Right cardiac atrium (tissue), 5 donors: Measurements from ENCODE around the gene PTPRM. TPM values are rescaled to one million over a fixed set of nuclear protein-coding genes. Genes with fewer than 3 reads are reported as not detected.

ENCODE experiments used
- ATAC-seq, 2 donors: fragments of 200-7000 bp; cut with Tn5 transposase; one replicate each; pipeline versions ENCODE4 v1.8.0 to v1.9.1; 2020; ENCODE audit warnings: moderate library complexity in 2 of 2, mild to moderate bottlenecking in 1 of 2
- DNase-seq, 3 donors: peaks; one replicate each; pipeline ENCODE4 v3.0.0-alpha.2; 2020
- H3K27ac ChIP-seq: one replicate; pipeline ENCODE4 v1.5.1; 2013; ENCODE audit warnings: mild to moderate bottlenecking, low read length, control low read depth, moderate library complexity
- H3K27me3 ChIP-seq: one replicate; pipeline ENCODE4 v1.6.1; 2013; ENCODE audit not compliant: control insufficient read depth, insufficient read depth
- H3K4me1 ChIP-seq: one replicate; pipeline ENCODE4 v1.6.1; 2013; ENCODE audit warnings: low read length; ENCODE audit not compliant: control insufficient read depth, insufficient read depth
- H3K4me3 ChIP-seq: one replicate; pipeline ENCODE4 v1.5.1; 2013; ENCODE audit warnings: low read length, control low read depth
- H3K9me3 ChIP-seq: one replicate; pipeline ENCODE4 v1.6.1; 2013; ENCODE audit warnings: low read length; ENCODE audit not compliant: control insufficient read depth
- whole genome bisulfite sequencing: extraction: QIAGEN DNeasy Blood & Tissue Kit; methylation state at CpG from one replicate; pipeline ENCODE4 v1.1.7; 2013; 5-methylcytosine and 5-hydroxymethylcytosine counted together
- intact Hi-C, 4 donors: fragments of 100-400 bp; cut with DNase I; formaldehyde crosslinking; loops; one replicate each; pipeline versions ENCODE4 v1.11.0 to v1.14.0; 2022 to 2023
- polyA plus RNA-seq: library from polyadenylated mRNA; stranded (reverse); fragments of 200-250 nt; gene quantifications from one replicate; pipeline ENCODE4 v1.2.3, GENCODE V29; 2013
- total RNA-seq, 4 donors: library from RNA; stranded (reverse); fragmentation: NEBNext Ultra II Directional; extraction: Animal tissue kit (Norgen Biotek cat#: 25700); gene quantifications; one replicate each; pipeline ENCODE4 v1.2.1, GENCODE V29; 2021
- donor health status: healthy with polysubstance abuse.
- donor health status: DM: no; HTN: yes; CAD: no.
- donor health status: DM: no; HTN: no; CAD: no.
- donor health status: DM: no; HTN: yes; CAD: no; lungs with severe emphysema.
- donor health status: DM: yes; HTN: yes; CAD: no.

The PTPRM gene
- total and polyA plus RNA-seq, 5 donors: 55.1 to 81.5 (median 63.4) TPM

DNA sequence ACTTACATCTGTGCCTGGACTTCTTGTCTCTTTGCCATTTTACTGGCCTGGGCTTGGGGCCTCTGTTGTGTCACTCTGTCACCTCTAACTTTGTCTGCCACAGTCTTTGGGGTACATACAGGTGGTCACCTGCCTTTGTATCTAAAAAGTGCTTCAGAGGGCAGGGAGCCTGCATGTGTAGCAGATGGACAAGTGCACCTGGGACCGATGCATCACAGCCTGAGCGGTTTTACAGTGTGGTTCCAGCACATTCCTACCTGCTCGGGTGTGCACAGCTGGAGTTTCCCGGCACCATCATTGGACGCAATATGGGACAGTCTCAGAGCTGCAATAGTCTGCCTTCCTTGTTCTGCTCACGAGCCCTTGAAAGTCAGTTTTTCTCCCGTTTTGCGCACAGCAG is 792.4 kb downstream of the PTPRM start:
- no peaks in the 10 kb centered on the region for H3K4me1 ChIP-seq
- no peak for ATAC-seq
- intact Hi-C loops: no loop called here
- no peak for DNase-seq
- 96% methylated on average over 8 of the region's 8 CpGs for WGBS
- no peaks in the 10 kb centered on the region for H3K27me3 ChIP-seq
- no peaks in the 10 kb centered on the region for H3K9me3 ChIP-seq
- H3K27ac ChIP-seq: no peak overlapping the region
- H3K4me3 ChIP-seq: no peak overlapping the region

DNA sequence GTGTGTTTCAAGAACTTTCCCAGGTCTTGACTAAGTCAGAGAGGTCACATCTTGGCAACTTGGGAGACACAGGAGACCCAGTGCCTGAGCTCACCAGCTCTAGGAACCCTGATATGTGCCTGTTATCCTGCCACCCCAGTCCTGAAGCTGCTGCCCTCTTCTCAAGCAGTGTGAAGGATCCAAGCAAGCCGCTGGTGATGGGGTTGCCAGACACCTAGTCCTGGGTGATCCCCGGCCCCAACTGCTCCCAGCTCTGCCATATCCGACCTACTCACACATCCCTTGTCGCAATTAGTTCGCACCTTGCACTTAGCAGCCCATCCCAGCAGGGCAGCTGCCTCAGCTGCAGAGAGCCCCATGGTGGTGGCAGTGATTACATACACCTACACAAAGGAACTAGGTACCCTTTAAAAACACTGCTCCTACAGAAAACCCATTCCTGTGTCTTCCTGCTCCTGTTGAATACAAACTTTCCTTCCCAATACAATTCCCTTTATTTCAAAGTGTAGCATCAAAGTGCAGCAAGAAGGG is 794.9 kb downstream of the PTPRM start:
- DNase-seq: no peak
- ATAC-seq: no peak

DNA sequence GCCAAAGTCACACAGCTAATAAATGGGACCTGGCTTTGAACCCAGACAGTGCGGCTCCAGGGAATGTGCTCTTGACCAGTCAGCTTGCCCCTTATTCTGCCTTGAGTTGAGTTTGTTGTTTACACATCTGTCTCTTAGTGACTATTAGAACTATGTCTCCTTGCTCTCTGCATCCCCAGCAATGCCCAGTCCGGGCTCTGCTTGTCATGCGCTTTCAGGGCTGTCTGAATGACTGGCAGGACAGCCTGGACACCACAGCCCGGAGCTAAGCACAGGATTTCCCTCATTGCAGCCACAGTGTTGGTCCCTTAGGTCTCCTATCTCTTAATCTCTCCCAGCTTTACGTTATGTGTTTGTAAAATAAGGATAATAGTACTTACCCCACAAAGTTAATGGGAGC is 795.7 kb downstream of the PTPRM start:
- DNase-seq (no peak), ATAC-seq (no peak)
- Histone ChIP-seq H3K9me3 (no peaks in the 10 kb centered on the region), H3K4me1 (no peaks in the 10 kb centered on the region), H3K27ac (no peak overlapping the region), H3K27me3 (no peaks in the 10 kb centered on the region), H3K4me3 (no peak overlapping the region)
- 92% methylated on average over 5 of the region's 5 CpGs for WGBS
- intact Hi-C loops: loop anchor here in 1 of 4 donors (10.0 kb wide), 1 partner anchor 78 kb away; no protein-coding TSS in a partner anchor

More for the DNA sequence above, 794.9 kb downstream of the PTPRM start:
- no peaks in the 10 kb centered on the region for H3K27me3 ChIP-seq
- no peak overlapping the region for H3K4me3 ChIP-seq
- no peaks in the 10 kb centered on the region for H3K9me3 ChIP-seq
- intact Hi-C loops: loop anchor here in 1 of 4 donors (10.0 kb wide), 1 partner anchor 77 kb away; no protein-coding TSS in a partner anchor
- 95% methylated on average over 5 of the region's 5 CpGs for WGBS
- H3K27ac ChIP-seq: no peak overlapping the region
- no peaks in the 10 kb centered on the region for H3K4me1 ChIP-seq

DNA sequence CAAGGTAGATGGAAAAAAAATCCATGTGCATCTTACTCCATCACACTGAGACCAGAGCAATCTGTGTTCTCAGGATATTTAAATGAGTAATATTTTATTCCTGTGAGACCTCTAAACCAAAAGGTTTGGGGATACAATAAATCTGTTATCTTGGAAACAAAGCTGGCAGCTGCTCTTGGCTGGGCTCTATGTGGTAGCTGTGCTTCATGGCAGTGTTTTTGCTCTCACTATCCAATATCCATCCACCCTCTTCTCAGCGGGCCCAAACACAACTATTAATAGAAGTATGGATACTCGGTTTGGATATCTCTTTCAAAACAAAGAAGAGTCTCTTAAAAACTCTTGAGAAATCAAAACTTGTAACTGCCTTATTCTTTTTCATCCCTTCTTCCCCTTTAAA is 797.3 kb downstream of the PTPRM start:
- WGBS: 34% methylated on average over 2 of the region's 2 CpGs
- ATAC-seq (peak in 1 of 2 donors; percentile 53), DNase-seq (no peak)
- Histone ChIP-seq H3K4me1 (no peaks in the 10 kb centered on the region), H3K4me3 (no peak overlapping the region), H3K9me3 (no peaks in the 10 kb centered on the region), H3K27ac (no peak overlapping the region), H3K27me3 (no peaks in the 10 kb centered on the region)
- intact Hi-C loops: loop anchor here in 1 of 4 donors (10.0 kb wide), 1 partner anchor 80 kb away; no protein-coding TSS in a partner anchor

DNA sequence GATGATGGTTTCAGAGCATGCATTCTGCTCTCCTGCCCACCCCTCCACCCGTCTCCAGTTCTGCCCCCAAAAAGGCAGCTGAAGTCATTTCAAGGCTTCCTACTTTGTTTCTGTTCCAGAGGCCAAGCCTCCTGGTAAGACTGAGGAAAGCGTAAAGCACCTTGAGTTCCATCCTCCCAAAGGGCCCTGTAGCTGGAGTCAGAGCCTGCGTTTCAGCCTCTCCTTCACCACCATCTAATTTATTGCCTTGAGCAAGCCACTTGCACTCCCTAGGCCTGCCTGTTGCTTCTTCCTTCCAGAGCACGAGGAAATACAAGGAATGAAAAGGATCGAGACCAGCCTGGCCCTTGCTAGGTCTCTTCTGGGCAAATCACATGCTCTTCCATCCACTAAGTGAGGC is 797.9 kb downstream of the PTPRM start:
- WGBS: 83% methylated on average over 5 of the region's 5 CpGs
- Histone ChIP-seq H3K4me3 (no peak overlapping the region), H3K27ac (no peak overlapping the region), H3K4me1 (no peaks in the 10 kb centered on the region), H3K9me3 (no peaks in the 10 kb centered on the region), H3K27me3 (no peaks in the 10 kb centered on the region)
- intact Hi-C loops: loop anchor here in 1 of 4 donors (10.0 kb wide), 1 partner anchor 80 kb away; no protein-coding TSS in a partner anchor
- DNase-seq (no peak), ATAC-seq (no peak)

DNA sequence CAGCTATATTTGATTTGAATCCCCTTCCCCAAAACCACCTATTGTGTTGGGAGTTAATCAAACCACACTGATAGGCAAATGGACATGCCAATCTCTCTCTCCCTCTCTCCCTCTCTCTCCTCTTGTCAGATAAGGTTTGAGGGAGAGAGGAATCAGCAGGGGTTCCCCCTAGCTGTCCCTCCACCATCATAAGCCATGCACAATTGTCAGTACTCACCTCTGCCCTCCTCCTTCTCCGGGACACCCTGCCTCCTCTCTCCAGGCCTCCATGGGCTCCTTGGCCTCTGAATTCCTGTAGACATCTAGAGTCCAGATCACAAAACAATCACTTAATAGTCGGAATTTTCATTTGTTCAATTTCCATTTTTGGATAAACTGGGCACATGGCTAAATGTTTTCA is 798.4 kb downstream of the PTPRM start:
- intact Hi-C loops: loop anchor here in 1 of 4 donors (10.0 kb wide), 1 partner anchor 81 kb away; no protein-coding TSS in a partner anchor
- ATAC-seq (no peak), DNase-seq (no peak)
- Histone ChIP-seq H3K4me3 (no peak overlapping the region), H3K4me1 (no peaks in the 10 kb centered on the region), H3K27me3 (no peaks in the 10 kb centered on the region), H3K27ac (no peak overlapping the region), H3K9me3 (no peaks in the 10 kb centered on the region)
- WGBS: 93% methylated on average over 2 of the region's 2 CpGs

DNA sequence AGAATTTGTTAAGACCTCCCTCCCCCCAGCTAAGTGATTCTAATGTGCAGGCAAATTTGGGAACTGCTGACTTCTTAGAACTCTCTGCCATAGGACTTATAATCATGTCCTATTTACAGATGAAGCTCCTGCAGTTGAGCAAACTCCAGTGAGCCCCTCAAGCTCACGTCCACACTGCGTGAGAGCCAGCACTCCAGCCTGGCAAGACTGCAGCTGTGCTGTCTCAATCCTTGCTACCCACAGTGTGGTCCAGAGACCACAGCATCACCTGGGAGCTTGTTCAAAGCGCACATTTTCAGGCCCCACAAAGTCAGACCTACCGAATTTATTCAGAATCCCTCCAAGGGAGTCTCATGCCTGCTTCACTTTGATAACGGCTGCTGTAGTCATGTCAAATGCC is 799.0 kb downstream of the PTPRM start:
- DNase-seq (no peak), ATAC-seq (no peak)
- no peaks in the 10 kb centered on the region for H3K27me3 ChIP-seq
- WGBS: 90% methylated on average over 5 of the region's 5 CpGs
- no peaks in the 10 kb centered on the region for H3K4me1 ChIP-seq
- H3K9me3 ChIP-seq: no peaks in the 10 kb centered on the region
- H3K4me3 ChIP-seq: no peak overlapping the region
- intact Hi-C loops: loop anchor here in 1 of 4 donors (10.0 kb wide), 1 partner anchor 81 kb away; no protein-coding TSS in a partner anchor
- H3K27ac ChIP-seq: no peak overlapping the region

DNA sequence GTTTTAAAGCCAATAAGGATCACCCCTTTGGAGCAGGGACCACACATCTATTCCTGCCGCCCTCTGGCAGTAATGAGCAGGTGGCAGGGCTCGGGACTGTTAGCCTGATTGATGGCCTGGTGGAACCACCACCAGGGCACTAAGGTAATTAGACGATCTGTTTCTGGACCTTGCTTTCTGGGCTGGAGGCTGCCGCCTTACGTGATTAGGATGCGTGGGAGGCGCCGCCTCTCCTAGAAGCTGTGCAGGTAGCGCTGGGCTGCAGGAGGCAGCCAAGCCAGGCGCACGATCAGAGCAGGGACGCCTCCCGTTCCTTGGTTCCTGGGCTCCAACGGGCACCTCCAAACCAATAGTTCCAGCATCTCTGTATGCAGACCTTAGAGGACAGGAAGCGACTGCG is 799.5 kb downstream of the PTPRM start:
- intact Hi-C loops: loop anchor here in 1 of 4 donors (10.0 kb wide), 1 partner anchor 82 kb away; no protein-coding TSS in a partner anchor
- no peak overlapping the region for H3K4me3 ChIP-seq

DNA sequence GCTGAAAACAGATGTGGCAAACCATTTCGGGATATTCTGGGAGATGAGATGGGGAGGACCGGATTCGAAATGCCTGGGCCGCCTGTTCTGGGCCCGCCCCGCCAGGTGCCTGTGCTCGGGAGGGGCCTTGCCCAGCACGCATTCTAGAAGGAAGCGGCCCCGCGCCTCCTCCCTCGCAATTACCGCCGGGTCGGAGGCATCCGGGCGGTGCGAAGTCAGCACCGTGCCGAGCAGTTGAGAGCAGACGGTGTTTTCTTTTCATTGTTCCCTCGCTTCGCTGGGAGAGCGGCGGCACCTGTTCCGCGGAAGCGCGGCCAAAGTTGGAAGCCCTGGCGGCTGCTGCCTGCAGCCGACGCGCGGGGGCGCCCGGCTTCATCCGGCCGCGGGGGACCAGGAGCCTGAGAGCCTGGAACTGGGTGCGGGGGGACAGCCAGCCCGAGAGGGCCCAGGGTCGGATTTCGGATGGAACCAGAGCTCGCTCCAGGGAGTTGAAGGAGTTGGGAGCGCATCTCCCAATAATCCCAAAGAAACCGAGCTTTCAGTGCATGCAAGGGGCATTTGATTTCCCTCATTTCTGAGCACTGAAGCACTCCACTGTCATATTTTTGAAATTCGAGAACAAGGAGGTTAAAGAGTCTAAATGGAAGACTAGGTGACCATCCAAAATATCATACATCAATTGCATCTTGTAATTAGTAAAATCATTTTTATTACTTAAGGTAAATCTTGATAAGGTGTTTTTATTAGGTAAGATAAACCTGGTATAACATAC is 800.3 kb downstream of the PTPRM start:
- intact Hi-C loops: loop anchor here in 1 of 4 donors (10.0 kb wide), 1 partner anchor 83 kb away; no protein-coding TSS in a partner anchor
- H3K9me3 ChIP-seq: no peaks in the 10 kb centered on the region
- H3K4me1 ChIP-seq: no peaks in the 10 kb centered on the region
- no peak overlapping the region for H3K27ac ChIP-seq
- ATAC-seq: peak; percentile 23 to 62
- no peaks in the 10 kb centered on the region for H3K27me3 ChIP-seq
- WGBS: 11% methylated on average over 47 of the region's 47 CpGs
- peak; percentile 27 to 71 (median 70) for DNase-seq
- peak overlapping the region; percentile 0 for H3K4me3 ChIP-seq

More for the DNA sequence above, 799.5 kb downstream of the PTPRM start:
- Histone ChIP-seq H3K4me1 (no peaks in the 10 kb centered on the region), H3K27ac (no peak overlapping the region), H3K9me3 (no peaks in the 10 kb centered on the region), H3K27me3 (no peaks in the 10 kb centered on the region)
- 71% methylated on average over 16 of the region's 16 CpGs for WGBS
- peak in 1 of 2 donors; percentile 19 for ATAC-seq
- DNase-seq: no peak

DNA sequence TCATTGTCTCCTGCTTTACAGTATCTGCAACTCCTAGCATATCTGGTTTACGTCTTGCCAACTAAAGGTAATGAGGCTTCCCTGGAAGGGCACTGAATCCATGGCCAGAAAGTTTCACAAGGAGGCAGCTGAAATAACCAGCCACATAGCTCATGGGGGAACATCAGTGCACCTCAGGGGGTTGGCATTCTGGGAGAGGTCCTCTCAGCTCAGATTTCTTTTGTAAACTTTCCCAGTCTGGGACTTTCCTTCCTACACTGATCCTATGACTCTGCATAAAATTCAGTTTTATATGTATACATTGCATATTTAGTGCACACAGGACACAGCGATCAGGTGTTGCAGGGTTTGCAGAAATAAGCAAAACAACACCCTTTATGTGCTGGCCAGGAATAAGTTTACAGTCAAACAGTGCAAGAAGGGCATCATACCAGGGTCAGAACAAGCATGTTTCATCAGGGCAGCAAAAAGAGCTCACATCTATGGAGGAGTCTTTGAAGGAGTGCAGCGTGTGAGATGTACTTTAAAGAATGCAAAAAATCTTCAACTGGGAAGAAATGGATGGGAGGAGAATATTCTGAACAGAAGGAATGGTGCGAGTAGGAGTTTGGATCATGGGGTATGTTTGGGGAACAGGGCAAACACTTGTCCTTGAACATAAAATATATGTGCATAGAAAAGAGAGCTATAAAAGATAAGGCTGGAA is 801.5 kb downstream of the PTPRM start:
- no peak for DNase-seq
- 94% methylated on average over 4 of the region's 4 CpGs for WGBS
- H3K4me1 ChIP-seq: no peaks in the 10 kb centered on the region
- H3K27me3 ChIP-seq: no peaks in the 10 kb centered on the region
- no peak overlapping the region for H3K4me3 ChIP-seq
- no peak for ATAC-seq
- intact Hi-C loops: loop anchor here in 1 of 4 donors (10.0 kb wide), 1 partner anchor 84 kb away; no protein-coding TSS in a partner anchor
- H3K27ac ChIP-seq: no peak overlapping the region
- H3K9me3 ChIP-seq: no peaks in the 10 kb centered on the region

DNA sequence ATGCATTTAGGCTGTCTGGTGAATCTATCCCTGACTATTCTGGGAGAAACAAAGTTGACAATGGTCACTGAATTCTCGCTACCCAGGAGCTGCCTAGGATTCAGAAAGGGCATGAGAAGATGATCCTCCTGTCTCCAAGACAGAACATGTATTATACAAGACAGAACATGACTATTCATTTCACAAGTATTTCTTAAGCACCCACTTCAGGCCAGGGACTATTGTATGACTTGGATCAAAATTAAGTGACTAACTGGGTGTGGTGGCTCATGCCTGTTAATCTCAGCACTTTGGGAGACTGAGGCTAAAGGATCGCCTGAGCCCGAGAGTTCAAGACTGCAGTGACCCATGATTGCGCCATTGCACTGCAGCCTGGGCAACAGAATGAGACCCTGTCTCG is 806.4 kb downstream of the PTPRM start:
- 96% methylated on average over 5 of the region's 5 CpGs for WGBS
- Histone ChIP-seq H3K4me3 (no peak overlapping the region), H3K9me3 (no peaks in the 10 kb centered on the region), H3K4me1 (no peaks in the 10 kb centered on the region), H3K27me3 (no peaks in the 10 kb centered on the region), H3K27ac (no peak overlapping the region)
- ATAC-seq: no peak
- no peak for DNase-seq
- intact Hi-C loops: no loop called here
